Right lung (tissue), 5 donors: Measurements from ENCODE around the gene RDH11. TPM values are rescaled to one million over a fixed set of nuclear protein-coding genes. Genes with fewer than 3 reads are reported as not detected.

Experiments used
- DNase-seq, 2 donors: peaks; one replicate each; pipeline ENCODE4 v3.0.0-alpha.2; 2013
- polyA plus RNA-seq, 5 donors: library from polyadenylated mRNA; unstranded; fragments of 120-200 nt; gene quantifications; one replicate each; pipeline versions ENCODE4 v1.2.1 to v1.2.3, GENCODE V29; 2013; ENCODE audit warnings: inconsistent platforms in 1 of 5, low replicate concordance in 1 of 5; ENCODE audit not compliant: insufficient read length in 5 of 5, insufficient read depth in 1 of 5

Gene RDH11
- polyA plus RNA-seq, 5 donors: 59.2 to 70.9 (median 66.4) TPM

DNA sequence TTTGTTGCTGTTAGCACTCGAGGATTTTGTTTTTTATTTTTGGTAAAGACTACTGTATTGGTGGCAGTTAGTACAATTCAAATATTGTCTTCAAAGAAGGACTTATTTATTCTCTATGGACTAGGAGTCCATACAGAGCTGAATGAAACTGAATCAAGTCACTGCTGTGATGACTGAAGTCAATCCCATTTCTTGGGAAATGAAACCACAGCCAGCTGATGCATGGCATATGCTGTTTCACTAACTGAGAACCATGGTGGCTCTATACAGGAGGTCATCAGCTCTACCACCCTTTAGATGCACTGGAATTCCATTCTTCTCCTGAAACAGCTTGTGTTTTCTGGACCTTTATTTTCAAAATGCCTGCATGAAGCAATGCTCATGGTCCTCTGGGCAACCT is 43.4 kb downstream of the RDH11 start:
- no peak for DNase-seq

DNA sequence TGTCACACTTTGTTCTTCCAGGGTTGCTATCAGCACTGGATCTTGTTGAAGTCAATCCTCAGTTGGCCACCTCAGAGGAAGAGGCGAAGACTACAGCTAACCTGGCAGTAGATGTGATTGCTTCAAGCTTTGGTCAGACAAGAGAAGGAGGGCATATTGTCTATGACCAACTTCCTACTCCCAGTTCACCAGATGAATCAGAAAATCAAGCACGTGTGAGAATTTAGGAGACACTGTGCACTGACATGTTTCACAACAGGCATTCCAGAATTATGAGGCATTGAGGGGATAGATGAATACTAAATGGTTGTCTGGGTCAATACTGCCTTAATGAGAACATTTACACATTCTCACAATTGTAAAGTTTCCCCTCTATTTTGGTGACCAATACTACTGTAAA is 44.9 kb downstream of the RDH11 start:
- DNase-seq: no peak

DNA sequence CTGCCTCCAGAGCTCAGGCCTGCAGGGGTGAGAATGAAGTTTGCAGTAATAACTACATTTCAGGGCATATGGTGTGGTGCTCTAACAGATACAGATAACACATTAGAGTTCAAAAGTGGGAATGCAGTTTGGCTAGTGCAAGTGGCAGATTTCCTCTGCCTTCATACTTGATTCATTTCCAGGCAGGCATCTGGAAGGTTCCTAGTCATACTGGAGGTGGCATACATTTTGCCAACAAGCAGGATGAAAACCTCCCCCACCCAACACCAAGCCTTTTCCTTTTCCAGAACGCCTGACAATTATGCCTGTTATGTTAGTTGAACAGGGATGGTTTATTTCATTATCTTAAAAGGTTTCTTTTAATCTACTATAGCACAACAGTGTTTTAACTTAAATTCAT is 45.4 kb downstream of the RDH11 start:
- no peak for DNase-seq

DNA sequence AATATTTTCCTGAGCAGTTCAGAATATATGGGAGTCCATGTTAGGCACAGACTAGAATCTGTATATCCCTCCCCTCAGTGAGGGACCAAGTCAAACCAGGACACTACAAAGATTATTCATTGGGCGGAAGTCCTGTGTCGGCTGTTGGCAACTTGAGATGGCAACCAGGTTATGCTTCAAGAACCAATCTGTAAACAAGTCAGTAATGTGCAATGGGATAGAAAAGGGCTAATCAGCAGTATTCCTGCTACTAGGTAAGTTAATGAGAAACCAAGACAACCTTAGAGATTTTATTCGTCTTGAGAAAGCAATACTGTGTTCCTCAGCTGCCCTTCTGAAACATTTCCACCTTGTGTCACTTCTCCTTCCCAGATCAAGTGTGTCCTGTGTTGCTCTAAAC is 49.4 kb downstream of the RDH11 start:
- DNase-seq: no peak

DNA sequence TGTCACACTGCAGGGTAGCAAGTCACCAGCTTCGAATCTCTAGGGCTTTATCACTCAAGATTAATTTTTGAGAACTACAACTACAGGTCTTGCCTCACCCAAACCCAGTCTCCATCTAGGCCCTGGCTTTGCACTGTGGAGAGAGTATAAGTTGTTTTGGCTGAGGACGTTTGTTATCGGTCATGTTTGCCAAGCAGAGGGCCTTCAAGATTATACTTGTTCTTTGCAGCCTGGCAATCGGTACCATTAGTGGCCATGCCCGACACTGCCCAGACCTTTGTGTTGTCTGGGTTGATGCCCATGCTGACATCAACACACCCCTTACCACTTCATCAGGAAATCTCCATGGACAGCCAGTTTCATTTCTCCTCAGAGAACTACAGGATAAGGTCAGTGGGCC is 50.1 kb downstream of the RDH11 start:
- DNase-seq: no peak

DNA sequence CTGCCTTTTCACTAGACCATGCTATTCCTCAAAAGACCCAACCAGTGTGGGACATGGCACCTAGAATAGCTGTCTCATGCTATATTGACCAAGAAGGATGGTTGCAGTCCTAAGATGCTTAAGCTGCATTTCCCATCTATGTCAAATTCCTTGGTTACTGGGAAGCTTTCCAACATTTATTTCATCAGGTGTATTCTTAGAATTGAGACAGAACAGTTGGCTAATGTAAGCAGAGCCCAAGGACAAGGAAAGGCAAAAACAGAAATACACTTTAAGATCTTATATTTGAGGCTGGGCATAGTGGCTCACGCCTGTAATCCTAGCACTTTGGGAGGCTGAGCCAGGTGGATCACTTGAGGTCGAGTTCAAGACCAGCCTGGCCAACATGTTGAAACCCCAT is 51.1 kb downstream of the RDH11 start:
- DNase-seq: no peak

DNA sequence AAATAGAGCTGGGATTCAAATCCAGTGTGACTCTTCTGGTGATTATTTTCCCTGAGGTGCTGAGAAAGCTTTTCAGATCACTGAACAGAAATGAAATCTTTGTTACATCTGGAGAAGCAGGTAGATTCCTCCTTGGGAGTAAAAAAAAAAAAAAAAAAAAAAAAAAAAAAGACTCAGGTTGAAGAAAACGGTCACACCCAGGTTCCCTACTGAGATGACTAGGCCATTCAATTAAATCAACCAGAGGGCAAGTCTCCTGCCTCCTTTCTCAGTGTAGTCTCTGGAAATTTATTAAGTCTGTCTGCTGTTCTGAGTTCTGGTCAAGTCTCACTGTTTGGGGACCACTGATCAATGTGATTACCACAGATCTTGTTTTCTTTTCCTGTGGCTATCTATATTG is 51.9 kb downstream of the RDH11 start:
- no peak for DNase-seq

DNA sequence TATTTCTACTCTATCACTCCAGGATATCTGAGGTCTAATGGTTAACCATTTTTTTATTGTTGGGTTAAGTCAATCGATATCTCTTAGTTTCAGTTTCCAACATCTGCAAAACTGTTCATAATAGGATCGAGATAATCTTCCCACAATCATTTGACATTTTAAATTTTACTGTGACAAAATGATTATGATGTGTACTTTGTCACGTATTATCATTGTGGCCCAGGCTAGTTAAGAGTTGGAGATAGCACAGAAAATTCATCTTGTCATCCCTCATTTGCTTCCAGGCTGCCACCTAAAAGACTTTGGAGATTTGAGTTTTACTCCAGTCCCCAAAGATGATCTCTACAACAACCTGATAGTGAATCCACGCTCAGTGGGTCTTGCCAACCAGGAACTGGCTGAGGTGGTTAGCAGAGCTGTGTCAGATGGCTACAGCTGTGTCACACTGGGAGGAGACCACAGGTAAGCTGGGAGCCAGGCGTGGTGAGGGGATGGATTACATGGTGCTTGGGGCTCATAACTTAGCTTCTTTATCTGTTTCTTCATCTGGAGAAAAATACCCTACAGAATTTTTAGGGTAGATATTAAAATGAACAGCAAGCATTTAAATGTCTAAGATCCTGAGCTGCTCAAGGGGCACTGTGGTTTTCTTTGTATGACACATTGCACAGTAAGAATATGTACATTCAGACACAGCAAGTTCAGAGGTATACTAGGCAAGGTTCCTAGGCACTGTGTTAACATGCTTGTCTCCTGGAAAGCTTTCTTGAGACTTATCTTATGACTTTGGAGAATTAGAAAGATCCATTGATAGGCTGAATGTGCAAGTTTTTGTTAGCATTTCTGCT is 53.4 kb downstream of the RDH11 start:
- no peak for DNase-seq

DNA sequence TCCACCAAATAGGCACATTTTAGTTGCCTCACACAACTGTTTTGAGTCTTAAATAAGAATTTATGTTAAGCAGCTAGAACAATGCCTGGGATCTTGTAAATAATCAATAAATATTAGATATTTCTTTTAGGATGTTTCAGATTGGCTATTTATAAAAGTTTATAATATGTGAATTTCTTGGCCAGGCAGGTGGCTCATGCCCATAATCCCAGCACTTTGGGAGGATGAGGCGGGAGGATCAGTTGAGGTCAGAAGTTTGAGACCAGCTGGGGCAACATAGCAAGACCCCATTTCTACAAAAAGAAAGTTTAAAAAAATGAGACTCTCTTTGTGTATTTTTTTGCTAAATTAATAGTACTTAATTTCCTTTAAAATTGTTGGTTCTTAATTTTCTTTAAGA is 54.1 kb downstream of the RDH11 start:
- DNase-seq: no peak

DNA sequence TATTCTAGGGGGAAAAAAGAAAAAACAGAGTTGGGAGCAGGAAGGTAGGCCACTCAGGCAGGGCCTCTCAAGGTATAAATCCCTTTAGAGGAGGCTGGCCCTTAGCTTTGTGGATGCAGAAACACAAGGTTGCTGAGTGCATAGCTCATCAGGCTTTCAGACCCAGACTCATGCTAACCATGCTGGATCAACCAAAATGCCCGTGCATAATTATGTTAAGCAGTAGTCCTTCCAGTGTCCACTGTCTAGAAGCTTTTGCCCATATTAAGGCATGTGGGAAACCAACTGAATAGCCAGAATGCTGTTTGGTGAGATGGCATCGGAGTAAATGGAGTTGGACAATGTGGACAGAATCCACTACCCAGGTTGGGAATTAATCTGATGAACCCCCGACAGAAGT is 56.9 kb downstream of the RDH11 start:
- no peak for DNase-seq

DNA sequence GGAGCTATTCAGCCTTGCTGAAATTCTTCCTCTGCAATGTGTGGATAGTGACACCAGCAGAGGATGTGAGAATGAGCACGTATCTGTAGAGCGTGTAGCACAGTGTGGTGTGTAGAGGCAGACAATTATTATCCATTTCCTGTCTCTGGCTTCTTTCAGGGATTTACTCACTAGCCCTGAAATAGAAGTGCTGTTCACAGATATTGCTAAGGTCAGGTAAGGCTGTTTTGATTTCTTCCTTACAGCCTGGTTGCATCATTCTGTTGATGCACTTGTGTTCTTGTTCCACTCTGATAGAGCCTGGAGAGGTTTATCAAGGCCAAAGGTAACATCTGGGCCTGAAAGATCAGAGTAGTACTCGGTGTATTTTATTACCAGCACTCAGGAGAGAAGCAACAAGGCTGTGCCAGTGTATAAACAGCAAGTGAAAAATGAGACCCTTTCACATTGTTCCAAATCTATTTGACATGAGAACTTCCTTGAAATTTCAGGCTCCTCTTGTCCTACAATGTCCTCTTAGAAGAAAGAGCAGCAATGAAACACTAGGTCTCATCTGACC is 59.1 kb downstream of the RDH11 start:
- DNase-seq: no peak

DNA sequence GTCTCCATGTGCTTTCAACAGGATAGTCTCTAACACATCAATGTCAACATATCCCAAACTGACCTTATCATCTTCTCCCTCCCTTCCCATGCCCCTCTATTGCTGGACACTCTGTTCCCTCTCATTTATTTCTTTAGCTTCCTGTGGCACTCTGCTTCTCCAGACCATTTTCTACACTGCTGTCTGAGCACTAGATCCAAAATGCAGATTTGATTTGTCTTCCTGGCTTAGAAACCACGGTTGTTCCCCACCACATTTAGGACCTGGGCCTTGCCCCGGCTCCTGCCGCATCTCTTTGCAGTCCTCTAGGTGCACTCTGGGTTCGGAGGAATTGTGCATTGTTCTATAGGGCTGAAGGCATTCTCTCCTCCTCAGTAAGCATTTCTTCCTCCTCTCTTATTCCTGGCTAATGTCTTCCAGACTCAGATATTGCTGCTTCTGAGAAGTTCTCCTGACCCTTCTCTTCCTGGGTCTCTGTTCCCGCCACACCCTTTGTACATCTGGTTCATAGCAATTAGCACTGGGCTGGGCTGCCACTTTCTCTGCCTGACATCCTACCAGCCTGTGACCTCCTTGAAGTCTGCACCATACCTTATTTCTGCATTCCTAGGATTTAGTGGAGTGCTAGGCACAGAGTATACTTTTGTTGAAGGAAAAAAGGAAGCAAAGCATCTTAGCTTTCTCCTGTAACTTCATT is 62.0 kb downstream of the RDH11 start:
- DNase-seq: no peak

DNA sequence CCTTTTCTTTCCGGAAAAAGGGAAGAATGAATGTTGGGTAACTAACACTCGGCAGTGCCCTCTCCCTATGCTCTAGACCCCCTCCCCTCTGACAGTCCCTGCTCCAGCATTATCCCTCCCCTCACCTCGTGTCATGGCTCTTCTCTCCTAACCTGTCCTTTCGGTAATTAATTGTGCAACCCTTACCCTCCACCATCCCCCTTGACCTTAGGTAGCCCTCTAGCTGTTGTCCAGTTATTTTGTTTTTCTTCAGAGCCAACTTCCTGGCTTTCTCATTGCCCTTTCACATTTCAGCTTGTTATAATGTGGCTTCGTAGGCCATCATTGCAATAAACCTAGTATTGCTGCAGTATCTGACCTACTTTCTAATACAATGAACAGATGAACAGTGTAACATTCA is 64.6 kb downstream of the RDH11 start:
- DNase-seq: no peak

DNA sequence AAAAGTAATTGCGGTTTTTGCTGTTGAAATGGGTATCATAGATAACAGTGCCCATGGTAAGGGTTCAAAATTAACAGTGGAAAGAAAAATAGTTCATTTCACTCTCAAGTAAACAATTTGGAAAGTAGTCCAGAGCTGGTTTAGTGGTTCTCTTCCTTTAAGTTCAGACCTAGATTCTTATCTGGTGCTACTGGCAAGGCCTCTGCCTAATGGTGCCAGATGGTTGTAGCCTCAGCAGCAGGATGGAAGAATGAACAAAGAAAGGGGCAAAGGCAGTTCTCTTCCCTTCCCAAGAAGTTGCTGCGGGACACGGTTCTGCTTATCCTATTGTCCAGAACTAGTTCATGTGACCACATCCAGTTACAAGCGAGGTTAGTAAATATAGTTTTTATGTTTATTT is 65.4 kb downstream of the RDH11 start:
- DNase-seq: no peak

DNA sequence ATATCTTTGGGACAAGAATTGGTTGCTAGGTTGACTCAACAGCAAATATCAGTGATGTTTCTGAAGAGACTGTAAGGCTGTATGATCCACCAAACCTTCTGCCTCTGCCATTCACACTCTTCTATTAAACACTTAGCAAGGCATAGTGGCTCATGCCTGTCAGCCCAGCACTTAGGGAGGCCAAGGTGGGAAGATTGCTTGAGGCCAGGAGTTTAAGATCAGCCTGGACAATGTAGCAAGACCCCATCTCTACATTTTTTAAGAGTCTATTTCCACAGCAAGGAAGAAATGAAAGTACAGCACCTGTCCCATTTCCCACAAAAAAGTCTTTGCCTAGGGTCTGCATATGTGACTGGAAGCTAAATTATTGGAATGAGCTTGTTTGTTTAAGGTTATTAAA is 68.0 kb downstream of the RDH11 start:
- DNase-seq: no peak

Other genes starting within 250 kb of the RDH11 start
- under 1 TPM; 0.46 to 0.94 (median 0.74) TPM for gene TMEM229B, start 207.0 kb downstream of the RDH11 start, polyA plus RNA-seq
- 10 to 100 TPM in 4 of 5 donors, 1 to 10 TPM in 1; 8.5 to 17.0 (median 11.9) TPM for gene PLEKHH1, start 162.5 kb downstream of the RDH11 start, polyA plus RNA-seq
- 10 to 100 TPM; 24.1 to 25.4 (median 24.8) TPM for gene PIGH, start 95.5 kb downstream of the RDH11 start, polyA plus RNA-seq
- gene ARG2, start 75.8 kb downstream of the RDH11 start, polyA plus RNA-seq: 1 to 10 TPM; 1.7 to 3.4 (median 2.1) TPM
- gene VTI1B, start 21.1 kb downstream of the RDH11 start, polyA plus RNA-seq: 10 to 100 TPM; 78.8 to 93.4 (median 85.8) TPM
- gene RDH12, start 6.1 kb upstream of the RDH11 start, polyA plus RNA-seq: under 1 TPM; 0.19 to 0.77 (median 0.37) TPM
- 10 to 100 TPM; 11.0 to 19.3 (median 16.4) TPM for gene ZFYVE26, start 120.8 kb upstream of the RDH11 start, polyA plus RNA-seq
- 10 to 100 TPM in 4 of 5 donors, 1 to 10 TPM in 1; 8.1 to 15.5 (median 11.8) TPM for gene RAD51B, start 124.0 kb upstream of the RDH11 start, polyA plus RNA-seq